GM12878 (cell line): ENCODE results near the gene OPCML.

Experiments used
- CHD2 ChIP-seq: IDR thresholded peaks from 2 replicates; pipeline ENCODE4 v1.6.1; 2011; ENCODE audit warnings: low read depth, low read length, improper control_type of control experiment, borderline replicate concordance
- CREM ChIP-seq: IDR thresholded peaks from 2 replicates; pipeline ENCODE4 v1.6.1; 2014; ENCODE audit warnings: antibody characterized with exemption, low read depth
- CTCF ChIP-seq, 3 experiments: IDR thresholded peaks in 2 of 3; conservative IDR thresholded peaks in 1 of 3; 2 replicates each; pipeline ENCODE4 v1.5.1; 2011; ENCODE audit warnings: low read depth in 3 of 3, low read length in 3 of 3, mild to moderate bottlenecking in 3 of 3, control low read depth in 2 of 3, moderate library complexity in 2 of 3, inconsistent platforms in 1 of 3, mixed read lengths in 1 of 3; ENCODE audit not compliant: control insufficient read depth in 2 of 3, insufficient read depth in 1 of 3; ENCODE audit errors: extremely low read depth in 1 of 3
- FOS ChIP-seq: IDR thresholded peaks from 3 replicates; pipeline ENCODE4 v1.6.1; 2011; ENCODE audit warnings: borderline replicate concordance; ENCODE audit not compliant: insufficient read length; ENCODE audit errors: extremely low read depth
- JUND ChIP-seq: IDR thresholded peaks from 2 replicates; pipeline ENCODE4 v1.6.1; 2012; ENCODE audit warnings: low read depth, mild to moderate bottlenecking, low read length, improper control_type of control experiment, moderate library complexity
- MAX ChIP-seq: IDR thresholded peaks from 2 replicates; pipeline ENCODE4 v1.6.1; 2012; ENCODE audit warnings: low read depth, low read length, improper control_type of control experiment
- MYB ChIP-seq: fragments of 150-350 bp; IDR thresholded peaks from 2 replicates; pipeline ENCODE4 v1.6.1; 2014; ENCODE audit warnings: mild to moderate bottlenecking, low read depth, low read length, borderline replicate concordance
- NBN ChIP-seq: fragments of 450-650 bp; IDR thresholded peaks from 2 replicates; pipeline ENCODE4 v1.6.1; 2016
- NR2C1 ChIP-seq: fragments of 450-650 bp; IDR thresholded peaks from 2 replicates; pipeline ENCODE4 v1.6.1; 2017; ENCODE audit warnings: antibody characterized with exemption, mild to moderate bottlenecking, moderate library complexity
- NR2C2 ChIP-seq: IDR thresholded peaks from 2 replicates; pipeline ENCODE4 v1.6.1; 2011; ENCODE audit warnings: borderline replicate concordance, low read depth; ENCODE audit not compliant: control insufficient read depth, insufficient read length
- POLR2A ChIP-seq: IDR thresholded peaks from 2 replicates; pipeline ENCODE4 v1.6.1; 2011; ENCODE audit warnings: low read depth, mild to moderate bottlenecking, low read length
- POLR2AphosphoS5 ChIP-seq: IDR thresholded peaks from 2 replicates; pipeline ENCODE4 v1.6.1; 2011; ENCODE audit warnings: mild to moderate bottlenecking, low read length, inconsistent platforms
- REST ChIP-seq: IDR thresholded peaks from 2 replicates; pipeline ENCODE4 v1.6.1; 2012; ENCODE audit warnings: mild to moderate bottlenecking, low read depth, low read length
- RFX5 ChIP-seq: IDR thresholded peaks from 2 replicates; pipeline ENCODE4 v1.6.1; 2011; ENCODE audit warnings: low read depth, low read length, improper control_type of control experiment

GRCh38 chr11:133249530-133249929, 282.8 kb downstream of the OPCML start:
- no peak for TF ChIP-seq CTCF (IDR thresholded peaks at IDR 0.05 in 2 of 3, conservative IDR thresholded peaks at IDR 0.05 in 1 of 3; ENCODE audit: control insufficient read depth in 2 of 3, extremely low read depth in 1 of 3, insufficient read depth in 1 of 3, low read depth in 3 of 3, low read length in 3 of 3)
- TF ChIP-seq POLR2A: no peak
- no peak for TF ChIP-seq NR2C2
- no peak for TF ChIP-seq RFX5
- TF ChIP-seq FOS: no peak
- no peak for TF ChIP-seq CHD2
- TF ChIP-seq NBN: no peak
- TF ChIP-seq POLR2AphosphoS5: no peak
- no peak for TF ChIP-seq REST
- no peak for TF ChIP-seq MYB
- no peak for TF ChIP-seq CREM
- TF ChIP-seq NR2C1: no peak
- no peak for TF ChIP-seq JUND
- no peak for TF ChIP-seq MAX
